Stomach (tissue), 4 donors: ENCODE data around the gene CLASP2.

Experiments used
- POLR2AphosphoS5 ChIP-seq, 3 donors: sonication (generic); formaldehyde crosslinking; IDR thresholded peaks; one replicate each; pipeline ENCODE4 v1.6.1; 2016; ENCODE audit warnings: antibody characterized with exemption in 3 of 3
- TF ChIP-seq, protein P1 (sequence below), 7 experiments: fragments of 450-650 bp in 4 of 7; fragments of 200-600 bp in 3 of 7; sonication (generic) in 3 of 7; IDR thresholded peaks; one replicate each; pipeline ENCODE4 v1.5.1; 2016 to 2019; ENCODE audit warnings: antibody characterized with exemption in 7 of 7, control low read depth in 2 of 7, mild to moderate bottlenecking in 1 of 7

- TF ChIP-seq, protein P1, sequence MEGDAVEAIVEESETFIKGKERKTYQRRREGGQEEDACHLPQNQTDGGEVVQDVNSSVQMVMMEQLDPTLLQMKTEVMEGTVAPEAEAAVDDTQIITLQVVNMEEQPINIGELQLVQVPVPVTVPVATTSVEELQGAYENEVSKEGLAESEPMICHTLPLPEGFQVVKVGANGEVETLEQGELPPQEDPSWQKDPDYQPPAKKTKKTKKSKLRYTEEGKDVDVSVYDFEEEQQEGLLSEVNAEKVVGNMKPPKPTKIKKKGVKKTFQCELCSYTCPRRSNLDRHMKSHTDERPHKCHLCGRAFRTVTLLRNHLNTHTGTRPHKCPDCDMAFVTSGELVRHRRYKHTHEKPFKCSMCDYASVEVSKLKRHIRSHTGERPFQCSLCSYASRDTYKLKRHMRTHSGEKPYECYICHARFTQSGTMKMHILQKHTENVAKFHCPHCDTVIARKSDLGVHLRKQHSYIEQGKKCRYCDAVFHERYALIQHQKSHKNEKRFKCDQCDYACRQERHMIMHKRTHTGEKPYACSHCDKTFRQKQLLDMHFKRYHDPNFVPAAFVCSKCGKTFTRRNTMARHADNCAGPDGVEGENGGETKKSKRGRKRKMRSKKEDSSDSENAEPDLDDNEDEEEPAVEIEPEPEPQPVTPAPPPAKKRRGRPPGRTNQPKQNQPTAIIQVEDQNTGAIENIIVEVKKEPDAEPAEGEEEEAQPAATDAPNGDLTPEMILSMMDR (IDR thresholded peaks at IDR 0.05) = no peak
- TF ChIP-seq POLR2AphosphoS5 (IDR thresholded peaks at IDR 0.05) = no peak
Observed at GRCh38 chr3:33490641-33491241, 227.3 kb downstream of the CLASP2 start.
